HG02870 (cell line): ENCODE results near the gene HTR3C.

ENCODE experiments used
- ATAC-seq: cut with Tn5 transposase; IDR thresholded peaks from one replicate; pipeline ENCODE4 v1.9.1; 2021; ENCODE audit warnings: mild to moderate bottlenecking, moderate library complexity; ENCODE audit not compliant: unreplicated experiment

Gene HTR3C

GRCh38 chr3:184082034-184082433, 29.2 kb downstream of the HTR3C start:
- ATAC-seq, result no peak

GRCh38 chr3:184082465-184082864, 29.6 kb downstream of the HTR3C start:
- no peak for ATAC-seq

- no peak for ATAC-seq
Measured at GRCh38 chr3:184085389-184085852, 32.6 kb downstream of the HTR3C start.

GRCh38 chr3:184092199-184092598, 39.4 kb downstream of the HTR3C start:
- ATAC-seq, result no peak

GRCh38 chr3:184096811-184097383, 44.0 kb downstream of the HTR3C start, which contains the start of gene HTR3E:
TSS of gene HTR3E (plus strand) at chr3:184097064. CDS start at chr3:184097530, 466 bp downstream.
- ATAC-seq, result no peak

- no peak for ATAC-seq
Measured at GRCh38 chr3:184097556-184097955, 44.7 kb downstream of the HTR3C start.

- ATAC-seq, result no peak
Measured at GRCh38 chr3:184099806-184100686, 47.2 kb downstream of the HTR3C start.
